Mucosa of gallbladder (tissue), 1 donor: Measurements from ENCODE around the gene NPHP3. TPM values are rescaled to one million over a fixed set of nuclear protein-coding genes. Genes with fewer than 3 reads are reported as not detected.
"Not testable (repeated sequence)": the region's sequence is repeated elsewhere in the genome, so short reads cannot be mapped to it uniquely, and the experiment has no call there.

Source experiments
- DNase-seq: peaks from one replicate; pipeline ENCODE4 v3.0.0-alpha.2; 2020; ENCODE audit warnings: low spot score
- total RNA-seq: library from RNA; stranded (reverse); gene quantifications from one replicate; pipeline ENCODE4 v1.2.1, GENCODE V29; 2021
- donor health status: DM: no; HTN: no; CAD: no.

NPHP3 gene
- total RNA-seq, 1 donor from 2014 or later: 19.2 TPM

DNA sequence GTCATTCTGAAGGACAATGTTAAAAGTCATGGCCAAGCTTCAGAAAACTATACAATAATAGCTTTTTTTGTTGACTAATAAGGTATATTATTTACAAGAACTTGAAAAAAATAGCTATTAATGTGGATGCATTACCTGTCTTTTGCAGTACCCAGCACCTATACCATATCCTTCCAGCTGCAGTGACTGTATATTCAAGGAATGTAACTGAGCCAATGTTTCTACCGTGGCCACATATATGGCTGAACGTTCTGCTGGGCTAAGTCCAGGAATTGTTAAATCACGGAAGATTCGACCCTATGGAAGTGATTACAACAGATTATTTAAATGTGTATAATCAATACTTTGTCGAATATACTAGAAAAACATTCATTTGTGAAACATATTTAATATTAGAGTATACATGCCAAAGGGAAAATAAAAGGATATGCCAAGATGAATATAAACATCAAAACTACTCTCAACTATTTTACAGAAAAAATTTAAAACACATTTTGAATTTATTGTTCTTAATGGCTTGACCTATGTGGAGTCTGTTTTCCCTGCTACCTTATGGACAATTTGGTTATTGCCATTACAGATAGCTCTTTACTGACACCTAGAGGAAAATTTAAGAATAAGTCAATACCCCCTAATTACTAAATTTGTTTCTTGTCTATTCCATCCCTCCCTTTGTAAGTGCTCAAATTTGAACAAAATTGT, 80.2 kb downstream of the NPHP3 start:
- DNase-seq: no peak

DNA sequence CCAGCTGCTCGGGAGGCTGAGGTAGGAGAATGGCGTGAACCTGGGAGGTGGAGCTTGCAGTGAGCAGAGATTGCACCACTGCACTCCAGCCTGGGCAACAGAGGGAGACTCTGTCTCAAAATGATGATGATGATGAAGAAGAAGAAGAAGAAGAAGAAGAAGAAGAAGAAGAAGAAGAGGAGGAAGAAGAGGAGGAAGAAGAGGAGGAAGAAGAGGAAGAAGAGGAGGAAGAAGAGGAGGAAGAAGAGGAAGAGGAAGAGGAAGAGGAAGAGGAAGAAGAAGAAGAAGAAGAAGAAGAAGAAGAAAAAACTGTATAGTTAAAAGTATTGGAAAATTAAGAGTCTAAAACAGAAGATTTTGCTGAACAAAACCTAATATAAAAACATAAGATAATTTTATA, 80.8 kb downstream of the NPHP3 start:
- not testable (repeated sequence) for DNase-seq

DNA sequence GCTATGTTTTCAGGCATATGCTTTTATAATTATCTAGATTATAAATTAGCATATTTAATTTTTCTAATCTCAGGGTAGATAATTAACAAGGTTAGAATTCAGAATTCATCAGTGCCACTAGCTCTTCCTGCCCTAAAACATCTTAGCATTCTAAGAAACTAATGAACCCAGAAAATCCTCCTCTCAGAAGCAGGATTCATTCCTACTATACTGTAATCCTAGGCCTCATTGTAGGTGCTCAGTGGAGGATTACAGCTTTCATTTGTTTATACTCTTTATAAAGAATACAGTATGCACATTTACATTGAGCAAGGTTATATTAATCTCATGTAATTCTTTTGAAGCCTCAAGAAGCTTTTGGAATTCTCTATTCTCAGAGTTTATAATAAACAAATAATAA, 83.5 kb downstream of the NPHP3 start:
- DNase-seq: no peak

DNA sequence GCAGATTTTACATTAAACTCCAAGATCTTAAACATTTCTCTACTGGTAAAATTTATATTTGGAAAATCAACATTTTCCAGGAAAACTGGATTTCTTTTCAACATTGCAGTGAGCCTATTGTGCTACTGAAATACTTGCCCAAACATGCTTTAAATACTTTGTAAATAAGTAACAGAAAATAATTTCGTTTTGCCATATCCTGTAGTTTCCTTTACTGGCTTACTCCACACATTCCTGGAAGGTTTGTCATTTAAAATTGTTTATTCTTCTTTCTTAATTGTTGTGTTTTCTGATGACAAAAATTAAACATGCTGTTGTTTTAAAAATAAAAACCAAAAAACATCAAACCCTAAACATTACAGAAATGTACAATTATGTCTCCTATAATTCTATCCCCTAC, 84.6 kb downstream of the NPHP3 start:
- no peak for DNase-seq

DNA sequence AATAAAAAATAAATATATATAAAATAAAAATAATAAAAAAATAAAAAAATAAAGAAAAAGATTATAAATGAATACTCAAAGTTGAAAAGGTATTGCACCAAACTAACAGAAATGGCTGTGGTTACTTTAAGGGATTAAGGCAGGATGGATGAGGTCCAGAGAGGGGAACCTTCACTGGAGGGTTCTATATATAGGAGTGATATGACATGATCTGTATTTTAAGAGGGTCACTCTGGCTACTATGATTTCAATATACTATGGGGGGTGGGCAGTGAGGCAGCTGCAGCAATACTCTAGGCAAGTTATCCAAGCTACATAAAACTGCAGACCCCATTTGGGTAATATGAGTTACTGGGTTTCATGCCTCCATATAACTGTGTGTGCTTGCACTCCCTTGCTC, 87.2 kb downstream of the NPHP3 start:
- no peak for DNase-seq

Other genes with a start within 250 kb of the NPHP3 start
- gene ACKR4, start 125.1 kb downstream of the NPHP3 start, total RNA-seq: 4.2 TPM
- 29.9 TPM for gene ACAD11, start 62.6 kb downstream of the NPHP3 start, total RNA-seq
- gene UBA5, start 62.1 kb downstream of the NPHP3 start, total RNA-seq: 33.6 TPM